ENCODE data around the gene CLTA. TPM values are rescaled to one million over a fixed set of nuclear protein-coding genes. Genes with fewer than 3 reads are reported as not detected.

The CLTA gene
- total RNA-seq, 3 donors from 2014 or later: 177 to 202 (median 178) TPM

GRCh38 chr9:36148311-36149051 lies 42.2 kb upstream of the CLTA start:
- H3K4me3 ChIP-seq: no peak overlapping the region
- H3K36me3 ChIP-seq: no peaks in the 10 kb centered on the region
- H3K4me1 ChIP-seq: peaks cover 4 to 8% of the 10 kb centered on the region in 2 donors
- H3K27ac ChIP-seq: peak overlapping the region; percentile 61 to 84
- no peaks in the 10 kb centered on the region for H3K27me3 ChIP-seq
- H3K9me3 ChIP-seq: no peaks in the 10 kb centered on the region
- TF ChIP-seq POLR2A (IDR thresholded peaks at IDR 0.05) (no peak), POLR2AphosphoS5 (IDR thresholded peaks at IDR 0.05) (peak; percentile 39 to 79 (median 75)), CTCF (IDR thresholded peaks at IDR 0.05) (no peak)
- DNase-seq (ENCODE audit: low spot score in 2 of 2): peak; percentile 90 to 91
- intact Hi-C loops (cut with DNase I; ENCODE audit: low total_unique reads): no loop called here

- Histone ChIP-seq H3K36me3 (no peaks in the 10 kb centered on the region), H3K27ac (peak overlapping the region; percentile 49 to 84), H3K27me3 (no peaks in the 10 kb centered on the region), H3K9me3 (no peaks in the 10 kb centered on the region), H3K4me1 (peaks cover 4 to 8% of the 10 kb centered on the region in 2 donors), H3K4me3 (no peak overlapping the region)
- intact Hi-C loops (cut with DNase I; ENCODE audit: low total_unique reads): no loop called here
- no peak for TF ChIP-seq POLR2A (IDR thresholded peaks at IDR 0.05)
- no peak for TF ChIP-seq POLR2AphosphoS5 (IDR thresholded peaks at IDR 0.05)
- no peak for TF ChIP-seq CTCF (IDR thresholded peaks at IDR 0.05)
- DNase-seq (ENCODE audit: low spot score in 2 of 2): no peak
Measured at GRCh38 chr9:36149197-36149596, 41.5 kb upstream of the CLTA start.

GRCh38 chr9:36150574-36151315 lies 40.0 kb upstream of the CLTA start:
- H3K27ac ChIP-seq: peak overlapping the region in 1 of 2 donors; percentile 73
- no peaks in the 10 kb centered on the region for H3K27me3 ChIP-seq
- intact Hi-C loops (cut with DNase I; ENCODE audit: low total_unique reads): no loop called here
- peaks cover 4 to 8% of the 10 kb centered on the region in 2 donors for H3K4me1 ChIP-seq
- H3K36me3 ChIP-seq: no peaks in the 10 kb centered on the region
- no peaks in the 10 kb centered on the region for H3K9me3 ChIP-seq
- DNase-seq (ENCODE audit: low spot score in 2 of 2): no peak
- TF ChIP-seq CTCF (IDR thresholded peaks at IDR 0.05) (no peak), POLR2A (IDR thresholded peaks at IDR 0.05) (no peak), POLR2AphosphoS5 (IDR thresholded peaks at IDR 0.05) (no peak)
- H3K4me3 ChIP-seq: no peak overlapping the region

- peaks cover 4 to 8% of the 10 kb centered on the region in 2 donors for H3K4me1 ChIP-seq
Measured at GRCh38 chr9:36151316-36152210, 39.2 kb upstream of the CLTA start.

GRCh38 chr9:36152741-36153438 lies 37.8 kb upstream of the CLTA start:
- no peak overlapping the region for H3K4me3 ChIP-seq
- peaks cover 4 to 5% of the 10 kb centered on the region in 2 donors for H3K4me1 ChIP-seq
- DNase-seq (ENCODE audit: low spot score in 2 of 2): no peak
- no peaks in the 10 kb centered on the region for H3K9me3 ChIP-seq
- peak overlapping the region; percentile 67 to 86 for H3K27ac ChIP-seq
- TF ChIP-seq POLR2A (IDR thresholded peaks at IDR 0.05): no peak
- TF ChIP-seq POLR2AphosphoS5 (IDR thresholded peaks at IDR 0.05): no peak
- H3K36me3 ChIP-seq: no peaks in the 10 kb centered on the region
- intact Hi-C loops (cut with DNase I; ENCODE audit: low total_unique reads): no loop called here
- H3K27me3 ChIP-seq: no peaks in the 10 kb centered on the region

More at GRCh38 chr9:36151316-36152210, 39.2 kb upstream of the CLTA start:
- Histone ChIP-seq H3K27me3 (no peaks in the 10 kb centered on the region), H3K27ac (peak overlapping the region; percentile 29 to 73), H3K36me3 (no peaks in the 10 kb centered on the region), H3K4me3 (no peak overlapping the region), H3K9me3 (no peaks in the 10 kb centered on the region)
- intact Hi-C loops (cut with DNase I; ENCODE audit: low total_unique reads): no loop called here
- no peak for DNase-seq (ENCODE audit: low spot score in 2 of 2)
- TF ChIP-seq POLR2AphosphoS5 (IDR thresholded peaks at IDR 0.05): peak in 1 of 3 donors; percentile 34
- TF ChIP-seq POLR2A (IDR thresholded peaks at IDR 0.05): no peak

All from breast epithelium (tissue), 4 donors.